ENCODE data around the gene TMEM184B.
"Not testable (repeated sequence)": the region's sequence is repeated elsewhere in the genome, so short reads cannot be mapped to it uniquely, and the experiment has no call there.

TMEM184B gene

GRCh38 chr22:38246046-38246658 is 26.7 kb downstream of the TMEM184B start:
- no peak for DNase-seq

DNA sequence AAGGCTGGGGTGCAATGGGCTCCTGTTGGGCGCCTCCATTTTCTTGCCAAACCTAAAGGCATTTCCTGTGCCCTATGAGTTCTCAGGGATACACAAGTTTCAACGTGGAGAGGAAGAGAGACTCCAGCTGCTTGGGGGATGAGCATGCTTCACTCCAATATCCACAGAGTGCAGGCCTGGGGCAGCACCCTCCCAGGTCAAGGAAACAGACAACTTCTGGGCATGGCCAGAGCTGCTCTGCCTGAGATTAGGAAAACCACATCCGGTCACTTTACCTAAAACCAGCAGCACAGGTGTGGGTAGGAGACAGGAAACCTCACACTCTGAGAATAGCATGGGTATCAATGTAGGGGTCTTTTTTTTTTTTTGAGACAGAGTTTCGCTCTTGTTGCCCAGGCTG is 28.7 kb downstream of the TMEM184B start:
- no peak for DNase-seq

DNA sequence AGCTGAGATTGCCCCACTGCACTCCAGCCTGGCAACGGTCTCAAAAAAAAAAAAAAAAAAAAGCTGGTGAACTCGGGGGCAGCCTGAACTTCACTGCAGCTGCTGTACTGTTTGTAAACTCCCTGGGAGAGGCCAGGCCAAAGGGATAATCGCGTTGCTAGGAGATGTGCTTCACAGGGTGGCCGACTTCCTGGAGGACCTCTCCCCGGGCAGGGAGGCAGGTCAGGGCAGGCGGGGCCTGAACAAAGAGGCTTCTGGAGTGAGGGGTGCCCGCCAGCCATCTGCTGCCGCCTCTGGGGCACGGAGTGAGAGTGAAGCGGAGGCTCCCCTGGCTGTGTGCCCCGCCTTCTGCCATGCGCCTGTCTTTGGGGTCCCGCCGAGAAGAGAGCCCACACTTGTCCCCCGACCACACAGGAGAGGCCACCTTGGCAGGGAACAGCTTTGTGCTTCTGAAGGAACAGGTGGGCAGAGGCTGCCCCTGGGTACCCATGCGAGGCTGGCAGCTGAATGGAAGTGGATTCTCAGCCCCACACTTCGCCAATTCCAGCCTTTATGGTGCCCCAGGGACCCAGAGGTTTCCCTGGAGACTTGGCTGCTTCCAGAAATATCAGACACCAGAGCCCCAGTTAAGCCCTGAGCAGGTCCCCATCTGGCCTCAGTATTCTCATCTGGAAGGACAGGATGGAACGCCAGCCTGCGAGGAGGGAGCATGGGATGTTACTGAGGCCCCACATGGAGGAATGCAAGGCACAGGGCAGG is 29.6 kb downstream of the TMEM184B start:
- DNase-seq = peak; percentile 62

DNA sequence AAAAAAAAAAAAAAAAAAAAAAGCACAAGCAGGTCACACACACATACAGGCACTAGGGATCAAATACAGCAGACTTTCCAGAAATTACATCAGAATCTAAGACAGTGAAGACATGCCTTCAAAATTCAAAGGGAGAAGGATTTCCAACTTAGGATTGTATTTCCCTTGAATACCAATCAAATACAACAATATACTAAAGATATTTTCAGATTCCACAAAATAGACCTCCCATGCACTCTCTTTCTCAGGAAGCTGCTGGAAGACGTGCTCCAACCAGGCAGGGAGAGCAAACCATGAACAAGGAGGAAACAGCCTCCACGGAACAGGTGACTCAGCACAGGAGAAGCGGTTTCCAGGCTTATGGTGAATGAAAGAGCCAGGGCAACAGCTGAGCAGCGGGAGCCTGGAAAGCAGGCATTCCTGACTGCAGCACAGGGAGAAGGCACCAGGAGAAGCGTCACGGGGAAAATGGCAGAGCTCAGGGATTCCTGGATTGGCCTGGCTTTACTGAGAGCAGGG is 32.0 kb downstream of the TMEM184B start:
- no peak for DNase-seq

DNA sequence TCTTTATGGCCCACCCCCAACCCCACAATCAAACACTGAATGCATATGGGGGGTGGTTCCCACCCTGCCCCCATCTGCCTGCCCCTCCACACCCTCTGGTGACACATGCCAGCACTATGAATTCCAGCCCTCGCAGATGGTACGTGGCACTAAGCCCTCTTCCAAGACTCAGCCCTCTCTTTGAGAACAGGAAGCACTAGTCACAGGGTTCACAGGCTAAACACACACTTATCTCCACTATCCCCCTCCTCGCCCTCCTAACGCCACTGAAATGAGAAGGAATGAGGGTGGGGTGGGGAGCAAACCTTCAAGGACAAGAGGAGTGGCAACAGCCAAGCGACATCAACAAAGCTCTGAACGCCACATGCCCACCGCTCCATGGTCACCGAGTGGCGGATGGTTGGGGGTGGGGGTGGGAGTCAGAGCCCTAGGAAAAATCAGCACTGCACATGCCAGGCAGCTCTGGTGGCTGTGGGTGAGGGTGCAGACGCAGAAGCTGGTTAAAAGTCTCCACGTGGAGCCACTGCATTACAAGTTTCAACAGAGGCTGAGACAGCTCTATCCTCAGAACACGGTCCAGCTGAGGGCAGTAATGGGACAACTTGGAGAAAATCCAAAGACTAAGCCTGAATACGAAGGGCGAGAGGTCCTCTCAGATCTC is 33.6 kb downstream of the TMEM184B start:
- no peak for DNase-seq

- DNase-seq = no peak
Measured at GRCh38 chr22:38238519-38239071, 34.2 kb downstream of the TMEM184B start.

- DNase-seq = no peak
Measured at GRCh38 chr22:38236786-38237185, 36.0 kb downstream of the TMEM184B start.

- DNase-seq = no peak
Measured at GRCh38 chr22:38235240-38235850, 37.5 kb downstream of the TMEM184B start.

DNA sequence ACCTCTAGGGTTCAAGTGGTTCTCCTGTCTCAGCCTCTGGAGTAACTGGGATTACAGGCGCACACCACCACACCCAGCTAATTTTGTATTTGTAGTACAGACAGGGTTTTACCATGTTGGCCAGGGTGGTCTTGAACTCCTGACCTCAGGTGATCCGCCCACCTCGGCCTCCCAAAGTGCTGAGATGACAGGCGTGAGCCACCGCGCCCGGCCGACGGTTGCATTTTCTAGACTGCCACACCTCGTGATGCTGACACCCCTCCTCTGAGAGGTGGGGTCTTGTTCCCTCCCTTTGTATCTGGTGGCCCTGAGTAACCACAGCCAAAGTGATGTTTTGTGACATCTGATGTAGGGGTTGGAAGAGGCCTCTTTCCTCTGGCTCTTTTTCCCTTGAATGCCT is 39.0 kb downstream of the TMEM184B start:
- DNase-seq = not testable (repeated sequence)

DNA sequence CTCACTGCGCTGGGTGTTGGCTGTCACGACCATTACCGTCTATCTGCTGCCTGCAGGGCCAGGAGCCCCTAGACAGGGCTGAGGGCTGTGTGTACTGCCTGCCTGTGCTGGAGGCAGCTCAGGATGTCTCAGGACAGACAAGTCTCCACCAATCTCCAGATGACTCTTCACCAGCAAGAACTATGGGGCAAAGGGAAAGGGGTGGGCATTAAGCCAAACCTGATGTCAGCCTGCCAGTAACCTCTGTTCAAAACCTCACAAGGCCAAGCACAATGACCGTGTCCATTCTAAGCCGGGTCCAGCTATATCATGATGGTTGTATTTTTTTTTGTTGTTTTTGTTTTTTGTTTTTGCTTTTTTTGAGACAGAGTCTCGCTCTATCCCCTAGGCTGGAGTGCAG is 39.4 kb downstream of the TMEM184B start:
- DNase-seq = no peak

GRCh38 chr22:38232196-38232595 is 40.6 kb downstream of the TMEM184B start:
- DNase-seq = no peak

DNA sequence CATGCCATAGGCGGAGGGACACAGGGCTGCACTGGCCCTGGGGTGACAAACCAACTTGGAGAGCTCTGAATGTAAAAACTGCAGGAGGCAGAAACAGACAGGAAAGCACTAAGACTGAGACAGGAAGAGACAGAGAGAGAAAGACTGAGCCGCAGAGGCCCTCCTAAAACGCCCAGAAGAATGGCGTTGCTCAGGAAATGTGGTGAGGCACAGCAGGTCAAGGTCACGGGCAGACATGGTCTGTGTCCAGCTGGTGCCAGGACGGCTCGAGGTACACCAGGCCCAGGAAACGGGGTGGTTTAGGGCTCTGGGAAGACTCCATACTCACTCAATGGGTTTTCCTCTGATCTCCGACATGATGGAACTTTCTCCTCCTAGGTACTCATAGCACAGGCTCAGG is 41.9 kb downstream of the TMEM184B start:
- DNase-seq = no peak

GRCh38 chr22:38230108-38230825 is 42.5 kb downstream of the TMEM184B start:
- DNase-seq = peak; percentile 39

DNA sequence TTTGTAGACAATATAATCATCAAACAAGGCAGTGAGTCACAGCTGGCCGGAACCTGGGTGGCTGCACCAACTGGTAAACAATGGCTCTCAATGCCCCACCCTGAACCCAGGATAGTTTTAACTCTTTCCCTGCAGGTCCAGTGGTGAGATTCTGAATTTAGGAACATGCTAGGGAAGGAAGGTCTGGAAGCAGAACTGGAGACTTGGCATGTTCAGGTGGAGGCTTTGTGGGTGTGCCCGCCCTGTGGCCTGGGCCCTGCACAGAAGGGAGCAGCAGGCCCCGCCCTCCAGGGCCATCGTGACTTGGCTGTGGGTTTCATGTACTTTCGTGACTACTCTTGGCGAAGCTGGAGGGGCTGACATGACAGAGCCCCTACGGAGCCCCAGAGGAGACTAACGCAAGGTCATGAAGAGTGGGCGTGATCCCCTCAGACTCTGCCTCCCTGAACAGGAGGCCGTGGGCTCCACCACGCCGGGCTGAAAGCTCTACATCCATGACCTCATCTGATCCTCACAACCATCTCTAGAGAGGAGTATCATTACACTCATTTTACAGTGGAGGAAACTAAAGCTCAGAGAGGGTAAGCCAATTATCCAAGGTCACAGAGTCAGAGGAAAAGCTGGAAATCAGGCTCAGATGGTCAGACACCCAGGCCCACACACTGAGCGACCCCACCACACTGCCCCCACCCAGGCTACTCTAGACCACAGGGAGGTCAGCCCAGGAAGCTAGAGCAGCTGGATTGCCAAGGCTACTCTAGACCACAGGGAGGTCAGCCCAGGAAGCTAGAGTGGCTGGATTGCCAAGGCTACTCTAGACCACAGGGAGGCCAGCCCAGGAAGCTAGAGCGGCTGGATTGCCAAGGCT is 43.7 kb downstream of the TMEM184B start:
- no peak for DNase-seq

GRCh38 chr22:38228326-38228872 is 44.4 kb downstream of the TMEM184B start:
- DNase-seq = no peak

DNA sequence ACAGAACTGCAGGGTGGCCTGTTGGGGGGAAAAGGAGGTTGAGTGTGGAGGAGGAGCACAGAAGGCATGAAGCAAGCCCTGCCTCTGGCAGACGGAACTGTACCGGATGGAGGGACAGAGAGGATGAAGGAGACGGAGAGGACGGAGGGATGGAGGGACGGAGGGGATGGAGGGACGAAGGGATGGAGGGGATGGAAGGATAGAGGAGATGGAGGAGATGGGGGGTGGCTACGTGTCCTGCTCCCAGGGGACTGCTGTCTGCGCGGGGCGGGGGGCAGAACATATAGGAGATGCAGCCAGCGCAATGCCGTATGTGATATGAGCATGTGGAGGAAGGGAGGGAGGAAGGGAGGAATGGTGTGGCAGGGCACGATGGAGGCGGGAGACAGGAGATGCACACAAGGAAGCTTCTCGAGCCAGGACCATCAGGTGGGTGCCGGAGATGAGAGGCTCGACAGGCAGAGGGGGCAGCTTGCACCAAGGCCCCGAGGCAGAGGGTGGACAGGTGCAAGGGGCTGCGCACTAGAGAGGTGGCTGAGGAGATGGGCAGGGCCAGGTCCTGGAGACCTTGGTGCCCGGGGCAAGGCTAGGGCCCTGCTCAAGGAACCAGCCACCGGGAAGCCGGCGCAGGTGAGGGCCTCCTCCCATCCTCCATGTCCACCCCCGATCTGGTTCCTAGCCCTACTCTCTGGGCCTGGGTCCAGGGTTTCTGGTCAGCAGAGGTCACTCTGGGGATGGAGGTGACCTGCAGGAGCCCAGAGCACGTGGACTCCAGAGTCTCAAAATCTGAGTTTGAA is 45.8 kb downstream of the TMEM184B start:
- DNase-seq = no peak

DNA sequence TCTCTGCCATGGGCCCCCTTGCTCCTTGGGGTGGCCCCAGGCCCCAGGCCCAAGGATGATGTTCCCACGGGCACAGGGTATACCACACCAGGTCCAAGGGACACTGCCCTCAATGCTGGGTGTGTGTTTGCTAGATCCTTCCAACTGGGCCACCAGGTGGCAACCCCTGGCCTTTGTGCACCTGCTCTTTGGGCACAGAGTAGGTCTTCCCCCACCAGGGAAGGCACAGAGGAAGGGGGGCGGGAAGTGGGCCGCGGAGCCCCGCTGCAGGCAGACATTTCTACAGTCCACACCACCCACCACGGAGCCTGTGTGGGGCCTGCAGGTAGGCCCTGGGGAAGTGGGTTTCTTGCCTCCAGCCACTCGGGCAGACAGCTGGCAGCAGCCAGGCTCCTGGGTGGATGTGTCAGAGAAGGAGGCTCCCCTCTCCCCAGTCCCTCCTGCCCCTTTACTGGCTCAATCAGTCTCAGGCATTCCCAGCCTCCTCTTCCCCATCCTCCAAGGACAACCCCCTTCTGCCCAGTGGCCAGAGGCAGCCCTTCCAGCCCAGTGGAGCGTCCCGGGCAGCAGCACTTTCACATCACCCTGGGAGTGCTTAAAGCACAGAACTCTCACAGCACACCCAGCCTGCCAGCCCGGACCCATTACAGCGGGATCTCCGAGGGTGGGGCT is 49.4 kb downstream of the TMEM184B start:
- no peak for DNase-seq

DNA sequence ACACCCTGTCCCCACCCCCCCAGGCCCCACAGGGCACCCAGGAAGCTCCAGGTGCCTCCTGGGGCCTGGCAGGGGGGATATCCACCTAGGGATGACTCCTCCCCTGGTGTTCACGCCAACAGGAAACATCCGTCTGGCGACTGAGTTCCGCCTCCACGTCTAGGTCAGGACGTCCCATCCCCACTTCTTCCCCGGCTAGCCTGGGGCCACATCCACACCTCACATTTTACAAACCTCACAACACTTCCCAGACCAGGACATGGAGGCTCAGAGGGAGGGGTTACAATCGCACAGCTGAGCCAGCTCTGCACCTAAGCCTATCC is 50.1 kb downstream of the TMEM184B start:
- no peak for DNase-seq

GRCh38 chr22:38221908-38222796 is 50.7 kb downstream of the TMEM184B start:
- DNase-seq = no peak

Measured in NCI-H1436 (cell line).